K562 (cell line): Measurements from ENCODE around the gene PPP2R3B. TPM values are rescaled to one million over a fixed set of nuclear protein-coding genes. Genes with fewer than 3 reads are reported as not detected.

ENCODE experiments used
- ATAC-seq: fragments of 200-7000 bp; cut with Tn5 transposase; 3 replicates; pipeline ENCODE4 v1.9.1; 2020; ENCODE audit warnings: moderate library complexity
- BruUV-seq: library from RNA; stranded (reverse); fragments of 400-500 nt; replicated peaks from 2 replicates; lab custom pipeline; 2021; lab: Mats Ljungman, UMichigan
- CTCF ChIA-PET: fragments of 300-600 bp; formaldehyde crosslinking; extraction: SDS; loops from one replicate; lab custom pipeline; 2021; ENCODE audit warnings: low intra/inter-chr PET ratio; lab: Yijun Ruan, JAX
- POLR2A ChIA-PET: fragments of 300-600, 350-650 bp; sonication (Branson Sonifier 250); formaldehyde crosslinking; extraction: SDS; loops from one replicate; lab custom pipeline; 2021; ENCODE audit warnings: antibody characterized with exemption, inconsistent platforms; lab: Yijun Ruan, JAX
- DNase-seq, 4 experiments: peaks; one replicate each; pipeline versions ENCODE4 v3.0.0 to v3.0.0-alpha.2; 2011 to 2018; ENCODE audit warnings: low spot score in 3 of 4, mixed read lengths in 3 of 4; ENCODE audit errors: extremely low read depth in 1 of 4
- FAIRE-seq: peaks from 2 replicates; lab custom pipeline; 2011; peaks lifted over from hg19 to GRCh38; lab: Jason Lieb, UNC
- H2AFZ ChIP-seq: 2 replicates; pipeline ENCODE4 v1.6.0; 2011; ENCODE audit warnings: low read depth, low read length, control low read depth, inconsistent platforms
- H3K27ac ChIP-seq: fragments of 200-600 bp; 3 replicates; pipeline ENCODE4 v1.8.0; 2011; ENCODE audit warnings: low read depth, mild to moderate bottlenecking, control low read depth, inconsistent platforms, low read length, moderate library complexity, mixed read lengths; ENCODE audit errors: extremely low read depth
- H3K27me3 ChIP-seq, 2 experiments: fragments of 300-600 bp in 1 of 2; 2 replicates in 1 of 2; 3 replicates in 1 of 2; pipeline versions ENCODE4 v1.6.0 to v1.8.0; 2011; ENCODE audit warnings: inconsistent platforms in 2 of 2, low read length in 2 of 2, mild to moderate bottlenecking in 1 of 2, mixed read lengths in 1 of 2, moderate library complexity in 1 of 2; ENCODE audit not compliant: control insufficient read depth in 2 of 2, insufficient read depth in 2 of 2
- H3K36me3 ChIP-seq: fragments of 300-600 bp; 3 replicates; pipeline ENCODE4 v1.8.0; 2011; ENCODE audit warnings: mild to moderate bottlenecking, low read length, inconsistent platforms; ENCODE audit not compliant: control insufficient read depth, insufficient read depth
- H3K4me1 ChIP-seq, 2 experiments: fragments of 200-600 bp in 1 of 2; replicated peaks in 1 of 2; 2 replicates in 1 of 2; 3 replicates in 1 of 2; pipeline versions ENCODE4 v1.5.1 to v1.8.0; 2011; ENCODE audit warnings: inconsistent platforms in 2 of 2, low read length in 2 of 2, mild to moderate bottlenecking in 1 of 2, mixed read lengths in 1 of 2, moderate library complexity in 1 of 2; ENCODE audit not compliant: control insufficient read depth in 2 of 2, insufficient read depth in 2 of 2
- H3K4me2 ChIP-seq: 2 replicates; pipeline ENCODE4 v1.6.1; 2011; ENCODE audit warnings: low read length, control low read depth, inconsistent platforms, mixed read lengths; ENCODE audit not compliant: insufficient read depth
- H3K4me3 ChIP-seq: fragments of 200-600 bp; sonication (generic), shearing (Covaris generic); 2 replicates; pipeline ENCODE4 v1.5.1; 2016; ENCODE audit warnings: control low read depth, inconsistent platforms
- H3K79me2 ChIP-seq: fragments of 200-600 bp; 3 replicates; pipeline ENCODE4 v1.8.0; 2011; ENCODE audit warnings: low read length, inconsistent platforms; ENCODE audit not compliant: control insufficient read depth, insufficient read depth
- H3K9ac ChIP-seq, 2 experiments: 2 replicates each; pipeline versions ENCODE4 v1.6.0 to v1.6.1; 2011; ENCODE audit warnings: low read depth in 2 of 2, low read length in 2 of 2, control low read depth in 1 of 2, inconsistent platforms in 1 of 2, mild to moderate bottlenecking in 1 of 2, mixed read lengths in 1 of 2; ENCODE audit not compliant: insufficient read depth in 1 of 2
- H3K9me1 ChIP-seq: one replicate; pipeline ENCODE4 v1.6.0; 2011; ENCODE audit warnings: inconsistent platforms, mild to moderate bottlenecking, low read length, moderate library complexity; ENCODE audit not compliant: control insufficient read depth, insufficient read depth
- H3K9me3 ChIP-seq: replicated peaks from 2 replicates; pipeline ENCODE4 v1.5.1; 2011; ENCODE audit warnings: low read depth, low read length, inconsistent platforms; ENCODE audit not compliant: control insufficient read depth, insufficient read depth
- H4K20me1 ChIP-seq: replicated peaks from 2 replicates; pipeline ENCODE4 v1.6.1; 2011; ENCODE audit warnings: low read length, inconsistent platforms, mixed read lengths; ENCODE audit not compliant: control insufficient read depth, insufficient read depth
- BMI1 ChIP-seq: fragments of 150-350 bp; IDR thresholded peaks from 2 replicates; pipeline ENCODE4 v1.6.1; 2014; ENCODE audit warnings: low read length
- HNRNPH1 ChIP-seq: fragments of 200-400 bp; formaldehyde crosslinking; optimal IDR thresholded peaks from 2 replicates; pipeline ENCODE3; 2017; ENCODE audit warnings: low read depth, mild to moderate bottlenecking, low read length, moderate library complexity
- MEF2A ChIP-seq: IDR thresholded peaks from 2 replicates; pipeline ENCODE4 v1.6.1; 2011; ENCODE audit warnings: low read depth, mild to moderate bottlenecking, low read length, moderate library complexity; ENCODE audit not compliant: control insufficient read depth
- PHTF2 ChIP-seq: fragments of 250-450 bp; sonication (Bioruptor Pico); IDR thresholded peaks from 2 replicates; pipeline ENCODE4 v1.5.0; 2021; ENCODE audit warnings: mild to moderate bottlenecking
- ZMIZ1 ChIP-seq, 2 experiments: fragments of 150-350 bp in 1 of 2; IDR thresholded peaks; 2 replicates each; pipeline ENCODE4 v1.6.1; 2012 to 2016; ENCODE audit warnings: low read depth in 2 of 2, low read length in 2 of 2, mild to moderate bottlenecking in 1 of 2, moderate library complexity in 1 of 2
- WGBS: fragments of 100-300 bp; shearing (Covaris generic); methylation state at CpG from one replicate; pipeline ENCODE4 v1.1.6; 2016; ENCODE audit warnings: low coverage, mixed read lengths; ENCODE audit not compliant: insufficient coverage; ENCODE audit errors: missing lambda C conversion rate; 5-methylcytosine and 5-hydroxymethylcytosine counted together
- in situ Hi-C: fragments of 300-500 bp; cut with MboI; formaldehyde crosslinking; loops from 4 replicates; pipeline ENCODE4 v1.15.0; 2018; ENCODE audit warnings: inconsistent platforms, mixed read lengths
- intact Hi-C: fragments of 100-400 bp; cut with micrococcal nuclease; formaldehyde crosslinking; loops from 2 replicates; pipeline ENCODE4 v1.14.2; 2022
- polyA plus RNA-seq, 8 experiments: library from polyadenylated mRNA; depleted of rRNA in 4 of 8; stranded (reverse) in 5 of 8; unstranded in 3 of 8; fragments of >200 nt; fragmentation: Nextera tagmentation in 2 of 8; fragmentation: Illumina TruSeq in 1 of 8; extraction: Ambion mirVana in 2 of 8; extraction: Trizol in 1 of 8; gene quantifications; 2 replicates each; pipeline versions ENCODE4 v1.2.1 to v1.2.3, GENCODE V29; 2011 to 2014; ENCODE audit warnings: inconsistent platforms in 1 of 8, missing spikeins in 1 of 8
- total RNA-seq, 7 experiments: library from RNA; depleted of rRNA in 6 of 7; stranded (reverse); fragments of >200 nt in 6 of 7; fragmentation: Illumina TruSeq in 2 of 7; extraction: Trizol in 2 of 7; gene quantifications; 2 replicates each; pipeline versions ENCODE4 v1.2.1 to v1.2.3, GENCODE V29; 2011 to 2021; ENCODE audit warnings: low replicate concordance in 1 of 7

PPP2R3B gene
- total and polyA plus RNA-seq, 9 of the 15 experiments (the other 6 are each of a cell fraction or from before 2014, with no cell fraction given) = 0.04 to 18.2 (median 8.2) TPM; not detected in 1

- Histone ChIP-seq H3K4me2 (no peak overlapping the region), H2AFZ (no peak overlapping the region), H3K9ac (no peak overlapping the region), H3K9me1 (no peaks in the 10 kb centered on the region), H3K79me2 (no peaks in the 10 kb centered on the region), H3K27ac (no peak overlapping the region), H3K9me3 (peaks cover 3% of the 10 kb centered on the region), H3K27me3 (no peaks in the 10 kb centered on the region), H4K20me1 (no peaks in the 10 kb centered on the region), H3K4me3 (no peak overlapping the region), H3K36me3 (no peaks in the 10 kb centered on the region), H3K4me1 (peaks cover 0 to 5% of the 10 kb centered on the region in 2 experiments; a peak in 1 of 5 replicates)
- POLR2A ChIA-PET = no interaction called here
- ATAC-seq (no peak), FAIRE-seq (no peak), DNase-seq (no peak)
- CTCF ChIA-PET = no interaction called here
- BruUV-seq = no TSS peak
- TF ChIP-seq PHTF2 (CRISPR knock-in tag) (no peak), MEF2A (no peak), ZMIZ1 (IDR thresholded peaks at IDR 0.05; ENCODE audit: low read depth in 2 of 2, low read length in 2 of 2) (no peak), BMI1 (no peak), HNRNPH1 (no peak)
- in situ Hi-C loops = no loop called here
- intact Hi-C loops = no loop called here
- WGBS = 72% methylated on average over 28 of the region's 35 CpGs
These were observed 31.2 kb downstream of the PPP2R3B start for GRCh38 chrX:355329-356050.
